Left kidney (tissue), 2 donors: Measurements from ENCODE around the gene BRAT1. TPM values are rescaled to one million over a fixed set of nuclear protein-coding genes. Genes with fewer than 3 reads are reported as not detected.

Experiments used
- DNase-seq: peaks from one replicate; pipeline ENCODE4 v3.0.0-alpha.2; 2013
- polyA plus RNA-seq: library from polyadenylated mRNA; unstranded; fragments of 120-200 nt; gene quantifications from one replicate; pipeline ENCODE4 v1.2.1, GENCODE V29; 2013; ENCODE audit not compliant: insufficient read length

Gene BRAT1
- polyA plus RNA-seq, 1 donor = 23.2 TPM

GRCh38 chr7:2497500-2498336 lies 57.6 kb downstream of the BRAT1 start:
- DNase-seq = no peak

GRCh38 chr7:2497065-2497464 lies 58.3 kb downstream of the BRAT1 start:
- no peak for DNase-seq

GRCh38 chr7:2496375-2496774 lies 58.9 kb downstream of the BRAT1 start:
- no peak for DNase-seq

GRCh38 chr7:2495418-2496299 lies 59.7 kb downstream of the BRAT1 start:
- DNase-seq = peak; percentile 83

GRCh38 chr7:2494191-2495130 lies 60.9 kb downstream of the BRAT1 start:
- DNase-seq = no peak

- DNase-seq = no peak
Observed at GRCh38 chr7:2493205-2494164, 61.8 kb downstream of the BRAT1 start.

- DNase-seq = no peak
Observed at GRCh38 chr7:2492038-2492437, 63.3 kb downstream of the BRAT1 start.

GRCh38 chr7:2490181-2490651 lies 65.1 kb downstream of the BRAT1 start:
- no peak for DNase-seq

- no peak for DNase-seq
Observed at GRCh38 chr7:2488681-2489080, 66.6 kb downstream of the BRAT1 start.

GRCh38 chr7:2488272-2488645 lies 67.1 kb downstream of the BRAT1 start:
- no peak for DNase-seq

Other genes with a start within 250 kb of the BRAT1 start
- 38.8 TPM for gene SNX8, start 241.1 kb downstream of the BRAT1 start, polyA plus RNA-seq
- 187 TPM for gene EIF3B, start 200.7 kb downstream of the BRAT1 start, polyA plus RNA-seq
- 8.9 TPM for gene CHST12, start 151.9 kb downstream of the BRAT1 start, polyA plus RNA-seq
- gene GRIFIN, start 79.1 kb downstream of the BRAT1 start, polyA plus RNA-seq = not detected
- 25.7 TPM for gene LFNG, start 35.8 kb downstream of the BRAT1 start, polyA plus RNA-seq
- gene IQCE, start 3.5 kb upstream of the BRAT1 start, polyA plus RNA-seq = 26.5 TPM
- 84.3 TPM for gene TTYH3, start 76.5 kb upstream of the BRAT1 start, polyA plus RNA-seq
- 0.63 TPM for gene AMZ1, start 132.7 kb upstream of the BRAT1 start, polyA plus RNA-seq